ENCODE data around the gene ROPN1L. TPM values are rescaled to one million over a fixed set of nuclear protein-coding genes. Genes with fewer than 3 reads are reported as not detected.

The ROPN1L gene
- total and polyA plus RNA-seq, 10 of the 15 experiments (the other 5 are each of a cell fraction or from before 2014, with no cell fraction given): 0.07 to 0.38 (median 0.22) TPM; not detected in 6

- TF ChIP-seq POLR2AphosphoS2 (IDR thresholded peaks at IDR 0.05; ENCODE audit: low read depth, low read length) (no peak), NFYA (IDR thresholded peaks at IDR 0.05; ENCODE audit: borderline replicate concordance, low read depth, low read length) (no peak)
These were observed 27.8 kb downstream of the ROPN1L start (continued) for GRCh38 chr5:10469253-10470050.

GRCh38 chr5:10470669-10471068 is 29.0 kb downstream of the ROPN1L start:
- H3K4me3 ChIP-seq: no peak overlapping the region
- no peak for FAIRE-seq
- RAD21 ChIA-PET (ENCODE audit: unreplicated experiment): no interaction called here
- POLR2A ChIA-PET: no interaction called here
- BruUV-seq (replicated peaks): no TSS peak
- no peaks in the 10 kb centered on the region; a peak in 1 of 4 replicates for H3K27me3 ChIP-seq (replicated peaks in 1 of 2; ENCODE audit: control insufficient read depth in 2 of 2, insufficient read depth in 2 of 2, low read length in 1 of 2)
- WGBS (ENCODE audit: insufficient coverage, insufficient replicate concordance, low lambda C conversion rate, missing lambda C conversion rate): 61% methylated on average over 10 of the region's 10 CpGs
- H3K36me3 ChIP-seq (ENCODE audit: control insufficient read depth in 2 of 2, insufficient read depth in 2 of 2, low read length in 1 of 2): no peaks in the 10 kb centered on the region
- peaks cover 5% of the 10 kb centered on the region; the same call in 1 of the 2 replicates for H3K4me1 ChIP-seq (ENCODE audit: control insufficient read depth, insufficient read depth, low read length)
- in situ Hi-C loops (cut with MboI) (loop anchor here (25.0 kb wide), 2 partner anchors 717 to 1542 kb away; no protein-coding TSS in a partner anchor), intact Hi-C loops (cut with micrococcal nuclease; ENCODE audit: unreplicated experiment) (no loop called here)
- H2AFZ ChIP-seq (ENCODE audit: control insufficient read depth, low read depth, low read length): no peak overlapping the region
- SMC1A ChIA-PET (ENCODE audit: uncharacterized antibody, unreplicated experiment): no interaction called here
- H3K79me2 ChIP-seq (ENCODE audit: control insufficient read depth, insufficient read depth, low read length): no peaks in the 10 kb centered on the region
- no peak overlapping the region for H3K27ac ChIP-seq (ENCODE audit: control insufficient read depth, insufficient read depth)
- no peak for ATAC-seq
- H4K20me1 ChIP-seq (ENCODE audit: control insufficient read depth, insufficient read depth): no peaks in the 10 kb centered on the region
- no peak overlapping the region for H3K9ac ChIP-seq (ENCODE audit: control insufficient read depth, insufficient read depth, low read length)
- TF ChIP-seq TCF7 (IDR thresholded peaks at IDR 0.05; ENCODE audit: borderline replicate concordance) (no peak), ZNF622 (IDR thresholded peaks at IDR 0.05) (no peak), ZBTB33 (IDR thresholded peaks at IDR 0.05) (no peak), MYB (IDR thresholded peaks at IDR 0.05; ENCODE audit: borderline replicate concordance, low read depth, low read length) (no peak), ATF7 (IDR thresholded peaks at IDR 0.05; ENCODE audit: low read depth) (no peak)
- no peaks in the 10 kb centered on the region for H3K9me3 ChIP-seq (replicated peaks; ENCODE audit: control insufficient read depth, insufficient read depth, low read length)
- DNase-seq (ENCODE audit: low read depth, low spot score): no peak
- CTCF ChIA-PET: no interaction called here
- no peak overlapping the region for H3K4me2 ChIP-seq (ENCODE audit: control insufficient read depth, insufficient read depth)

All from GM12878 (cell line).